Stimulated activated naive CD8-positive, alpha-beta T cell treated with anti-CD3 and anti-CD28 coated beads, Interleukin-15, Interleukin-2, amounts not matched to agents 100 U/mL and 50 U/mL, for 24 hours (primary cell): ENCODE measurements around the gene LRRC61.

ENCODE experiments used
- ATAC-seq: fragments of 150-1000 bp; cut with Tn5 transposase; one replicate; pipeline ENCODE4 v1.10.0; 2021
- DNase-seq: peaks from one replicate; pipeline ENCODE4 v3.0.0; 2021

Gene LRRC61

DNA sequence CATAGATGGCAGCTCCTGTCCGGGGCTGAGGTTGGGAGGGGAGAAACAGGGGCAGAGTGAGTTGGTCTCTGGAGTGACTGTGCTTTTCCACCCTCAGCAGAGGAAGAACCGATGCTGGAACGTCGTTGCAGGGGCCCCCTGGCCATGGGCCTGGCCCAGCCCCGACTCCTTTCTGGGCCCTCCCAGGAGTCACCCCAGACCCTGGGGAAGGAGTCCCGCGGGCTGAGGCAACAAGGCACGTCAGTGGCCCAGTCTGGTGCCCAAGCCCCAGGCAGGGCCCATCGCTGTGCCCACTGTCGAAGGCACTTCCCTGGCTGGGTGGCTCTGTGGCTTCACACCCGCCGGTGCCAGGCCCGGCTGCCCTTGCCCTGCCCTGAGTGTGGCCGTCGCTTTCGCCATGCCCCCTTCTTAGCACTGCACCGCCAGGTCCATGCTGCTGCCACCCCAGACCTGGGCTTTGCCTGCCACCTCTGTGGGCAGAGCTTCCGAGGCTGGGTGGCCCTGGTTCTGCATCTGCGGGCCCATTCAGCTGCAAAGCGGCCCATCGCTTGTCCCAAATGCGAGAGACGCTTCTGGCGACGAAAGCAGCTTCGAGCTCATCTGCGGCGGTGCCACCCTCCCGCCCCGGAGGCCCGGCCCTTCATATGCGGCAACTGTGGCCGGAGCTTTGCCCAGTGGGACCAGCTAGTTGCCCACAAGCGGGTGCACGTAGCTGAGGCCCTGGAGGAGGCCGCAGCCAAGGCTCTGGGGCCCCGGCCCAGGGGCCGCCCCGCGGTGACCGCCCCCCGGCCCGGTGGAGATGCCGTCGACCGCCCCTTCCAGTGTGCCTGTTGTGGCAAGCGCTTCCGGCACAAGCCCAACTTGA lies 48.2 kb downstream of the LRRC61 start:
- DNase-seq = no peak
- no peak for ATAC-seq

DNA sequence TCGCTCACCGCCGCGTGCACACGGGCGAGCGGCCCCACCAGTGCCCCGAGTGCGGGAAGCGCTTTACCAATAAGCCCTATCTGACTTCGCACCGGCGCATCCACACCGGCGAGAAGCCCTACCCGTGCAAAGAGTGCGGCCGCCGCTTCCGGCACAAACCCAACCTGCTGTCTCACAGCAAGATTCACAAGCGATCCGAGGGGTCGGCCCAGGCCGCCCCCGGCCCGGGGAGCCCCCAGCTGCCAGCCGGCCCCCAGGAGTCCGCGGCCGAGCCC lies 48.8 kb downstream of the LRRC61 start:
- no peak for DNase-seq

DNA sequence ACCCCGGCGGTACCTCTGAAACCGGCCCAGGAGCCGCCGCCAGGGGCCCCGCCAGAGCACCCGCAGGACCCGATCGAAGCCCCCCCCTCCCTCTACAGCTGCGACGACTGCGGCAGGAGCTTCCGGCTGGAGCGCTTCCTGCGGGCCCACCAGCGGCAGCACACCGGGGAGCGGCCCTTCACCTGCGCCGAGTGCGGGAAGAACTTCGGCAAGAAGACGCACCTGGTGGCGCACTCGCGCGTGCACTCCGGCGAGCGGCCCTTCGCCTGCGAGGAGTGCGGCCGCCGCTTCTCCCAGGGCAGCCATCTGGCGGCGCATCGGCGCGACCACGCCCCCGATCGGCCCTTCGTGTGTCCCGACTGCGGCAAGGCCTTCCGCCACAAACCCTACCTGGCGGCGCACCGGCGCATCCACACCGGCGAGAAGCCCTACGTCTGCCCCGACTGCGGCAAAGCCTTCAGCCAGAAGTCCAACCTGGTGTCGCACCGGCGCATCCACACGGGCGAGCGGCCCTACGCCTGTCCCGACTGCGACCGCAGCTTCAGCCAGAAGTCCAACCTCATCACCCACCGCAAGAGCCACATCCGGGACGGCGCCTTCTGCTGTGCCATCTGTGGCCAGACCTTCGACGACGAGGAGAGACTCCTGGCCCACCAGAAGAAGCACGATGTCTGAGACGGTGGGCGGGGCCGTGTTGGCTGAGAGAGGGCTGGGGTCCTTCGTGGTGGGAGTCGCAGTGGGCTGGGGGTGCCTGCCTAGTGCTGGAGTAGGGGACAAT lies 49.3 kb downstream of the LRRC61 start:
- no peak for DNase-seq
- ATAC-seq = no peak

More for the DNA sequence above, 48.8 kb downstream of the LRRC61 start:
- no peak for ATAC-seq

DNA sequence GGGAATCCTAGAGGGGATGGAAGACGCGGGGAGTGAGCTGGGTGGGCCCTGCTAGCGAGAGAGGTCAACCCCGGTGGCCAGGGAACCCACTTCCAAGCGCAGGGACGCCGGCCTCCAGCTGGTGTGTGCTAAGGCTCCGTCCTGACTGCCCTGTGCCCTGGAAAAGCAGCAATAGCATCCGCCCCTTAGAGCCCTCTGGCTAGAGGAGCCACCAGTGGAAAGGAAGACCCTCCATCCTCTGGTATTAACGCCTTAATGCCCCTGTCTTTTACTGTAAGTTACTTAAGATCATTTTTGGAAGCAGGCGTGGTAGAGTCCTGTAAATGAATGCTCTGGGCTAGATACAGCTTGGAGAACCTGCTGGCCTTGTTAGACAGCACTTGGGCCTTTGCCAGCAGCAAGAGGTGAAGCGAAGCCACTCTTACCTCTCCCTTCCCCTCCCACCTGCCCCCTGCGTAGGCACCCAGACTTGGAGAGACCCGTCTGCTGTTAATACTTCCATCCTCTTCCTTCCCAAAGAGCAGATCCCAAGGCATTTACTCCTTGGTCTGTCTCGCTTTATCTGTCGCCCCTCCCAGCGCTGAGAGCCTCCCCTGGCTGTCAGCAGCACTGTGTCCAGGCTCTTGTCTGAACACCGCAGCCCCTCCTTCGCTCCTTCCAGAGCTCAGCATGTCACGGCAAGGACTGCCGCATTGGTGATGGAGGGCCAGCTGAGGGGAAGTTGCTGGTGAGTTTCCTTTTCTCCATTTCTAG lies 50.1 kb downstream of the LRRC61 start:
- ATAC-seq (no peak), DNase-seq (no peak)

- DNase-seq (no peak), ATAC-seq (no peak)
Observed at GRCh38 chr7:150374026-150374425, 50.9 kb downstream of the LRRC61 start.

DNA sequence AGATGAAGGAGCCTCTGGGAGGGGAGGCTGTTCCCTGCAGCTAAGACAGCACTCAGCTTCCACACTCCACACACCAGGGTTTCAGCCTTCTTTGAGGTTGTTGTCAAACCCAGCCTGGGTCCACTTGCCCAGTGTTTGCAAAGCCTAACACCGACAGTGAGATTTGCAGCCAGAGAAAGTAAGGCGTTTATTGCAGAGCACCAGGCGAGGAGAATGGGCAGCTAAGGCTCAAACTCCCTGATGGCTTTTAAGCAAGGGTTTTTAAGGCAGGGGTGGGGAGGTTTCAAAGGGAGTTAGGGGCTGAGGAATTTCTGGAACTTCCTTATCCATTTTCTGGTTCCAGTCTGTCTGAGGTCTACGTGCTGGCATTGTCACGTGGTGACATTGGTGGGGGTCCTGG lies 51.3 kb downstream of the LRRC61 start:
- DNase-seq = no peak
- ATAC-seq = no peak

DNA sequence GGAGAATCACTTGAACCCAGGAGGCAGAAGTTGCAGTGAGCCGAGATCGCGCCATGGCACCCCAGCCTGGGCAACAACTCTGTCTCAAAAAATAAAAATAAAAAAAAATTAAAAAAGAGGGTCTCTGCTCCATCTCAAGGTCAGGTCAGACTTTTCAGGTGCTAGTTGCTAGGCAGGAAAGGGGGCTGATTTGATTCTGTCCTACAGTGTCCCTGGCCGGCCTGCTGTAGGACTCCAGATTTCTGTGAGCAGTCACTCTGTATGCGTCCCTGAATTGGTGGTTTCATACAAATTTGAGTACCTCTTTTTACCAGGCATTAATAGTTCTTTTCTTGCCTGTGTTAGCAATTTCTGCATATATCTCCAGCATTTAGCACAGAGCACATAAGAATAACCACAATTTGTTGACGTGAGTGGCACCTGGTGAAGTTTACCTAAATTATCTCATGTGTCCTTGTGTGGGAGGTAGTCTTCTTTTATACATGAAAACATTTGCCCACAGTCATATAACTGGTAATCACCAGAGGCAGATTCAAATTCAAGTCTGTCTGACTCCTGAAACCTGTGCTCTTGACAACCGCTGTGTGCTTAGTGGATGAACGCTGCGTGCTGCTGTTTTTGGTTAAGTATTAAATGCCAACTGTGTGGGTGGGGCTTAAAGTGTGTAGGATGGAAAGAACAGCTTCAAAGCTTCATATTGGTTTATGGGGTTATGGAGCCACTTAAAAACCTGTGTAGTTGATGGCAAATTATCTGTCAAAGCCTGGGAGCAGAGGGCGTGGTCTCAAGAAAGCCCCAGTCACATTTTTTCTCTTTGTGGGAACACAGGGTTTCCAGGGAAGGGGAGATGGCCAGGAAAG lies 52.7 kb downstream of the LRRC61 start:
- DNase-seq (peak; percentile 54), ATAC-seq (peak; percentile 13)

DNA sequence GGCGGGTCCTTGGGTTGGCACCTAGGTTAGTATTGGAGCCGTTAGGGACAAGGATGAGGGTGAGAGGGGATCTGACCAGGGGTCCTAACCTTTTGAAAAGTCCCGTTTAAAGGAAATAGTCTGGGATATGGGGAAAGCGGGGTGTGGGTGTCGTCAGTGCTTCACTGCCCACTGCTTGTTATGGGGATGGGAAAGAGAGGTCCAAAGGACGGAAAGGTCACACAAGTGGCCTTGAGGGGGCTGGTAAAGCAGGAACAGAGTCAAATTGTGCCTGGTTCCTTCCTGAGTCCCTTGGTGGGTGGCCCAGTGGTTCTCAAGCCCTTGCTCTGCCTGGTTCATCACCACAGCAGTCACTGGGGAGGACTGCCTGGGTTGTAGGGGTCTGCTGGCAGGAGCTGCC lies 53.4 kb downstream of the LRRC61 start:
- DNase-seq = no peak
- no peak for ATAC-seq

GRCh38 chr7:150377196-150377595 lies 54.0 kb downstream of the LRRC61 start:
- no peak for ATAC-seq
- DNase-seq = no peak

DNA sequence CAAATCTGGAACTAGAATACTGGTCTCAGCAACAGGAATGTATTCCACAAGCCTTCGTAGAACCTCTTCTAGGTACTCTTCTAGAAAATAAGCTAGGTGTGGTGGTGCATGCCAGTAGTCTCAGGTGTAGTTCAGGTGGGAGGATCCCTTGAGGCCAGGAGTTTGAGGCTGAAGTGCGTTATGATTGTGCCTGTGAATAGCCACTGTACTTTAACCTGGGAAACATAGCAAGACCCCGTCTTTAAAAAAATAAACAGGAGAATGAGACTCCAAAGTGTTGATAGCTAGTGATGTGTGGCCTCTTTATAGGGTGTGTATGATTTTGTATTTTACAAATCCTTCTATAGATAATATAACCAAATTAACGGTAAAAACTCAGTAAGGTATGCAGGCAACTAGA lies 54.5 kb downstream of the LRRC61 start:
- DNase-seq (no peak), ATAC-seq (no peak)

DNA sequence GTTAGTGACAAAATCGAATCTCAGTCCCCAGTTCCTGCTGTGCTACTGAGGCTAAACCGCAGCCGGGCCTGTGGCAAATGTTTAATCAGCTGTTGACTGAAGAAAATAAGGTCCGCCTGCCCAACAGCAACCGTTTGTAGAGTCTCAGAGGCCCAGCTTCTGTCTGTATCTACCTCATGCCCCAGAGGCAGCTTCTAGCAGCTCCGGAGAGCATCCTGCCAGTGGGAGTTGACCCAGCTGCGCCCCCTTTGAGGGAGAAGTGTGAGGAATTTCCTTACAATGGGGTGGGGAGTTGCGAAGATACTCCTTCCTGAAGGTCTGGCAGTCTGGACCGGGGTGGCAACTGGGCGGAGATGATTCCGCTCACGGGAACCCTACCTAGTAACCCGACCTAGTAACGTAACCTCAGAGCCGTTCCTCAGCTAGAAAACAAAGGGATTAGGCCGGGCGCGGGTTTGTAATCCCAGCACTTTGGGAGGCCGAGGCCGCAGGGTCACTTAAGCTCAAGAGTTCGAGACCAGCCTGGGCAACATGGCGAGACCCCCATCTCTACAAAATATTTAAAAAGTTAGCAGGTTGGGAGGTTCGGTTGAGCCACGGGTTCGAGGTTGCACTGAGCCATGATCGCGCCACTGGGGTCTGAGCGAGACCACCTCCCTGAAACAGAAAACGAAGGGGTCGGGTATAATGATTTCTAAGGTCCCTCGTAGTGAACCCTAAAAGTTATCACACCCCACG lies 55.1 kb downstream of the LRRC61 start:
- peak; percentile 48 for DNase-seq
- no peak for ATAC-seq

- peak; percentile 96 for ATAC-seq
- DNase-seq = peak; percentile 95
Observed at GRCh38 chr7:150378853-150379440, 55.8 kb downstream of the LRRC61 start, which contains the start of gene ZNF775. Gene ZNF775 (plus strand): TSS chr7:150379330. CDS start chr7:150388471, 9,141 bp downstream.

GRCh38 chr7:150379441-150380379 lies 56.6 kb downstream of the LRRC61 start:
- DNase-seq (peak; percentile 46), ATAC-seq (no peak)

DNA sequence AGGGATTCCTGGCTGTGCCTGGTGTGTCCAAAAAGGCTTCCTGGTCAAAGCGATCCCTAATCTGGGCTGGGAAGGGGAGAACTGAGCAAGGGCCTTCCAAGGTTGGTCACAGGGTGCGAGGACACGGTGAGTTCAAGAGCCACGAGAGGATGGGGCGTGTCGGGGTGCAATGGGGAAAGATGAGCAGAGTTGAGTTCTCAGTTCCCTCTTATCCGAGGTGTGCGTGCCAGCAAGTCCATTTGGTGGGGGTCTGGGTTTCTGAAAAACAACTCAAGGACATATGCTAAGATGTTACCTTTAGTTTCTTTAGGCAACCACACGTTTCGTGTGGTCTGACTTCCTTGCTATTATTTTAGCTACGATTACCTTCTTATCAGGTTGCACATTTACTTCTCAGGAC lies 57.3 kb downstream of the LRRC61 start:
- no peak for ATAC-seq
- no peak for DNase-seq

- no peak for DNase-seq
- ATAC-seq = no peak
Observed at GRCh38 chr7:150381096-150381495, 57.9 kb downstream of the LRRC61 start.

- no peak for ATAC-seq
- no peak for DNase-seq
Observed at GRCh38 chr7:150381785-150382122, 58.6 kb downstream of the LRRC61 start.

- ATAC-seq = no peak
- DNase-seq = no peak
Observed at GRCh38 chr7:150382123-150382843, 59.1 kb downstream of the LRRC61 start.

- DNase-seq = no peak
- ATAC-seq = no peak
Observed at GRCh38 chr7:150382844-150383225, 59.7 kb downstream of the LRRC61 start.
